GM12892 (cell line): ENCODE measurements around the gene SEC16B.

Experiments used
- POLR2A ChIP-seq: IDR thresholded peaks from 2 replicates; pipeline ENCODE4 v1.6.1; 2011; ENCODE audit warnings: low read depth, low read length, control low read depth
- TAF1 ChIP-seq: IDR thresholded peaks from 2 replicates; pipeline ENCODE4 v1.6.1; 2011; ENCODE audit warnings: low read depth, mild to moderate bottlenecking, control low read depth, low read length, borderline replicate concordance

DNA sequence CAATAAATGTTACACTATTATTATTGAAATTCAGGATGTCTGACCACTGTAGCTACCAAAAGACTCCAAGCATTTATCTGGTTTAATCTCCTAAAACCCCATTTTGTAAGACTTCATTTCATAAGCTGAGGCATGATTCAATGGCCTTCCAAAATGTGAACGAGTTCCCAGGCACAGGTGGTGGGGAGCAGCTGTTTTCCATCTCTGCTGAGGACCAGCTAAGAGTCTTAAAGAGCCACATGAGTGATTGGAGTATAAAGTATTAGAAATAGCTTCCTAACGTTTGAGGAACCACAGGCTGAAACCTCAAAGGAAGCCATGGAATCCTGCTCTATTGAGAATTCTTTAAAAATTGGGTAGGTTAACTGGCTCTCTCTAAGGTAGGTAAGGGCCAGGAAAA is 44.9 kb downstream of the SEC16B start:
- TF ChIP-seq POLR2A = no peak
- TF ChIP-seq TAF1 = no peak
